Caki2 (cell line): ENCODE results near the gene SLFN11. TPM values are rescaled to one million over a fixed set of nuclear protein-coding genes. Genes with fewer than 3 reads are reported as not detected.
"Not testable (repeated sequence)": the region's sequence is repeated elsewhere in the genome, so short reads cannot be mapped to it uniquely, and the experiment has no call there.

Source experiments
- DNase-seq: peaks from one replicate; pipeline ENCODE4 v3.0.0-alpha.2; 2015; ENCODE audit warnings: low read depth
- in situ Hi-C: cut with HindIII; loops from 2 replicates; pipeline ENCODE4 v1.10.0; 2016; ENCODE audit warnings: low sequenced_read_pairs, low pct_unique_long_range_greater_than_20kb, mixed read lengths
- total RNA-seq: library from RNA; depleted of rRNA; stranded (reverse); fragments of >200 nt; shearing (Covaris generic); gene quantifications from 2 replicates; pipeline ENCODE4 v1.2.3, GENCODE V29; 2014; ENCODE audit warnings: low replicate concordance

Gene SLFN11
- total RNA-seq, 1 experiment from 2014 or later = 0.03 TPM

DNA sequence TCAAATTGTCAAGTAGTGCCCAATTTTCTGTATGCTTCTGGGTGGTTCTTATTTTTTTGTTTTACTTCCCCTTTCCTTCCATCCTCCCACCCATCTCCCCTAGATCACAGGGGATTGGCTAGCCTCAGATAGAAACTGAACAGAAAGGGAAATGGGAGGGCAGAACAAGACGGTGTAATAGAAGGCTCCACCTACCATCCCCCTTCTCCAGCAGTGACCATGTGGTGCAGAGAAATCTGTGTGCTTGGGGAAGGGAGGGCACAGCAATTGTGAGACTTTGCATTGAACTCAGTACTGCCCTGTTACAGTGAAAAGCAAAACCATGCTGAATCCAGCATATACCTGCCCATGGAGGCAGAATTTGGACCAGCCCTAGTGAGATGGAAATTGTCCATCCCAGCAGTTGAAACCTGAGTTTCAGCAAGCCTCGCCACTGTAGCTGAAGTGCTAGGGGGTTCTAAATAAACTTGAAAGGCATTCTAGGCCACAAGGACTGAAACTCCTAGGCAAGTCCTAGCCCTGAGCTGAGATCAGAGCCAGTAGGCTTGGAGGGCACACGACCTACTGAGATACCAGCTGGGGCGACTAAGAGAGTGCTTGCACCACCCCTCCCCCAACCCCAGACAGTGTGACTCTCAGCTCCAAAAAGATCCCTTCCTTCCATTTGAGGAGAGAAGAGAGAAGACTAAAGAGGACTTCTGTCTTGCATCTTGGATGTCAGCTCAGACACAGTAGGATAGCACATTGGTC, 5.2 kb downstream of the SLFN11 start:
- in situ Hi-C loops = no loop called here
- no peak for DNase-seq

DNA sequence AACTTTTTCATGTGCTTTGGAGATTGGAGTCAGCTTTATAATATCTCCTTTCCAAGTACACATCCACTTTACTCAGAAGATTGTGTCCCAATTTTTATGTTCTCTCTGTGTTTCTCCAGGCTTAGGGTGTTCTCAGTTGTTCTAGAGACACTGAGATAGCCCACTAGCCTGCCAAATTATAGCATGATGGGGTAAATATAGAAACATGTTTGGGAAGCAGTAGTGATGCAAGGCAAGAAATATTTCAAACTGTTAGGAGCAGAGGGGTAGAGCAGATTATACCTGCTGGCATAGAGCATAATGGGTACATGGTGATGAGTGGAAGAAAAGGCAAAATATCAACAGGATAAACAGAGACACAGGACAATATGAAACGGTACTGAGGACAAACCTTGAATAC, 12.4 kb downstream of the SLFN11 start:
- in situ Hi-C loops = no loop called here
- no peak for DNase-seq

DNA sequence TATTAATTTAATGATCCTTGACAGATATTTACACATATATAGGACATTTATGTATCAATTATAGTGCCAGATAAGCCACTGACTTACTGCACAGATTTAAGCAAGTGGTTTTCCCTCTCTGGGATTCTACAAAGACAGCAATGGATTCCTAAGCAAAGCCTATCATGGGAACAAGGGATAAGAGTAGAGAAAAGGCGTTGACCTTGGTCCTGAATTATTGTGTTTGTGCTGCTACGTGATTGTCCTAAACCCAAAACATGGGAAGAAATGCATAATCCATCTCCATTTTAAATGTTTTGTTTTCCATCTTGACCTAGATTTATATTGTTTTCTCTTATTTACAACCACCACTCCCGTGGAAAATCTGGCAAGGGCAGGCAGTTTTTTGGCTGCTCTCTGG, 14.0 kb downstream of the SLFN11 start:
- DNase-seq = no peak
- in situ Hi-C loops = no loop called here

DNA sequence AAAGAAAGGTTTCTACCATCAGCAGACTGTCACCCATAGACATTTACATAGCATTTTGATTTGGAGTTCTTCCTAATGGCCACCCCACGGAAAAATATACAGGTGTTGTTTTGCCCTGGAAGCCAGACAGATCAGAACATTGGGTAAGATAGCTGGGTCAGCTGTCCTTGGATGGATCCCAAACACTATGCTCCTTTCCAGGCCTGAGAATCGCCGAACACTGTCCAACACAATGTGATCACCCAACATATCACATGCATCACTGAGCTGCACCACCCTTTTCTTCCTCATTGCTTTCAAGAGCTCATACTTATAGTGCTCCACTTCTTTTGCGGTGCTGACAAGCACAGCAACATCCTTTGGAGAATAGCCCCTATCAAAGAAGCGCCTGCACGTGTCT, 21.1 kb downstream of the SLFN11 start:
- no peak for DNase-seq
- in situ Hi-C loops = no loop called here

DNA sequence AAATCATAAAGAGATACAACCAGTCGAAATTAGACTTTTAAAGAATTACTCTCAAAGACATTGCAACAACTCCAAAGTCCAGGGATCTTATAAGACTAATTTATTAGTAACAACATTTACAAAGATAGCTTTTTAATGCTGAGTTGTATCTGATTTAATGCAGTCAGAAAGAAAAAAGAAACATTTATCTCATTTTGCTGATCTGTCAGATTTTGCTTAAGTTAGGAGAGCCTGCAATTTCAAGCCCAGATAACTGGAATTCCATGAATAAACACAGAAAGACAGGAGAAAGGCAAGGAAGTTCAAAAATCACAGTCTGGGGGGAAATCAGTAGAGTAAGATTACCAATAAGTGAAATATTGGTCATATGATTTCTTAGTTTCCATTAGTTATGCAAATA, 22.9 kb downstream of the SLFN11 start:
- in situ Hi-C loops = no loop called here
- no peak for DNase-seq

DNA sequence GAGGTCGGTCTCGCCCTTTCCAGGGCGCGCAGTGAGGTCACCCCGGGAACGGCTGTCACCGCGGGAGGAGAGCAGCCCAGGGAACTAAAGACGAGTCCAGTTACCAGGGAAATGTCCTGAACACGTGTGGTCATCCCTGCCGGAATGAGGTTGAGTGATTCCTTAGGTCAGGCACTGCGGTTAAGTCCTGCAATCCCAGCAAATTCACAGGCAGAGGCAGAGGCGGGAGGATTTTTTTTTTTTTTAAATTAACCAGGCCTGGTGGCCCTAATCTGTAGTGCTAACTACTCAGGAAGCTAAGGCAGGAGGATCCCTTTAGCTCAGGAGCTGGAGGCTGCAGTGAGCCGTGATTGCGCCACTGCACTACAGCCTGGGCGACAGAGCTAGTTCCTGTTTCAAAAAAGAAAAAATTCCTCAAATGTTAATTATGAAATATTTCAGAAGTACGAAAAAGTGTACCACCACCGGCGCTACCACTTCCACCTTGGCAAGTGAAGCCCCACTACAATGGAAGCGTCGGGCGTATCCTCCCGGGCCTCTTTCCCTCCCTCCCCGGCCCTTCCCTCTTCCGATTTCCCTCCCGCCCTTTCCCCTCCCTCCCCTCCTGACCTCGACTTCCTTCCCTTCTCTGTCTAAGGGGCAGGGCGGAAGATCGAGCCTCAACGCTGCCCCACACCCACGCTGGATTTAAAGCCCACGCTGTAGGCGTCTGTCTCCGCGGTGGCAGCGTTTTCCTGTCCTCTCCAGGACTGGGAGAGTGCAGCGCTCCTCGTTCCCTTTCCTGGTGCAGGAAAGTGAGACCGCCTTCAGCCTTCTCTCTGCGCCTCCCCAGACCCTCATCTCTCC, 27.3 kb downstream of the SLFN11 start:
- in situ Hi-C loops = no loop called here
- no peak for DNase-seq

DNA sequence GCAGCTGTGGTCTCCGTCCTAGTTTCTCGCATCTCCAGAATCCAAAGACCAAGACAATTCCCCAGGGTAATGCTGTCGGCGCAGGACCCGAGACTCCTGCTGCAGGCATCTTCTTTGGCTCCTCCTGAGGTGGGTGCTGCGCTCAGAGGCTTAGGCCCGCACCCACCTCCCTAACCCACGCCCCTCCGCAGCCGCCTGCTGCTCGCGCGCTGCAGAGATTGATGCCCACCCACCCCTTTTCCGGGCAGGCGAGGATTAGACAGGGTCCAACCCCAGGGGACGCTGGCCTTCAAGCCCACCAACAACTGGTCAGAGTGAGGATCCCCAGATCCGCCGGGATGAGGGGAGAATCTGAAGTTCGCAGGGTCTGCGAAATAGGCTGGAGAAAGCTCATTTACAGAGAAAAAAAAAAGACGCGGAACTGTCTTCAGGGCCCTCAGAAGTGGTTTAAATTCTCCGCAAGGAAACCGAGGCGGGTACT, 27.9 kb downstream of the SLFN11 start:
- no peak for DNase-seq
- in situ Hi-C loops = no loop called here

DNA sequence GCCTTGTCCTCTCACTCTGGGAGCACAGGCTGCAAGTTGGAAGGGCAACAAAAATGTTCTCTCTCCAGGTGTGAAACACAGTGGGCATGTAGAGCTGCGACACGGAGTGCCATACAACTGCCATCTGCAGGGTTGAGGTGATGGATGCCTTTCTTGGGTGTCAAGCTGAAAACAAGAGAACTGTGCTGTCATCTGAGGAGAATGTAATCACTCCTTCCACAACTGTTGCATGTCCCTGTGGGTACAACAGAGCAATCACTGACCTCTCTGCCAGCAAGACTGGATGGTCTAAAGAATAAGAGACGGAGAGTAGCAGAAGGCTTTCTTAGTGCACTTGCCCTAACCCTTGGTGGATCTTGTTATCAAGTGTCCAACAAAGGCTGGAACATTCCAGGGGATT, 29.2 kb downstream of the SLFN11 start:
- in situ Hi-C loops = no loop called here

DNA sequence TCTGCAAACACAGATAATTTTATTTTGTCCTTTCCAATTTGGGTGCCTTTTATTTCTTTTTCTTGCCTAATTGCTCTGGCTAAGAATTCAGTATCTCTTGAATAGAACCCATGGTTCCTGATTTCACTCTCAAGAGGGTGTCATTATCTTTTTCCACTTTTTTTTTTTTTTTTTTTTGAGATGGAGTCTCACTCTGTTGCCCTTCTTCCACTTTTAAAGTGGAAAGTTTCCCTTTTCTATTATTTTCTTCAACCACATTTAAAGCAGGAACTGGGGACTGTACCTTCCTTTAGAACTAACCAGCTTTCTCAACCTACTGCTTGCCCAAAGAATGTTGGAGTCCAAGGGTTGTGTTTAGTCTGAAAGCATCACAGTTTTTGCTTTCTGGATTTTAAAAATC, 31.1 kb downstream of the SLFN11 start:
- no peak for DNase-seq
- in situ Hi-C loops = no loop called here

More for the DNA sequence above, 29.2 kb downstream of the SLFN11 start:
- no peak for DNase-seq

DNA sequence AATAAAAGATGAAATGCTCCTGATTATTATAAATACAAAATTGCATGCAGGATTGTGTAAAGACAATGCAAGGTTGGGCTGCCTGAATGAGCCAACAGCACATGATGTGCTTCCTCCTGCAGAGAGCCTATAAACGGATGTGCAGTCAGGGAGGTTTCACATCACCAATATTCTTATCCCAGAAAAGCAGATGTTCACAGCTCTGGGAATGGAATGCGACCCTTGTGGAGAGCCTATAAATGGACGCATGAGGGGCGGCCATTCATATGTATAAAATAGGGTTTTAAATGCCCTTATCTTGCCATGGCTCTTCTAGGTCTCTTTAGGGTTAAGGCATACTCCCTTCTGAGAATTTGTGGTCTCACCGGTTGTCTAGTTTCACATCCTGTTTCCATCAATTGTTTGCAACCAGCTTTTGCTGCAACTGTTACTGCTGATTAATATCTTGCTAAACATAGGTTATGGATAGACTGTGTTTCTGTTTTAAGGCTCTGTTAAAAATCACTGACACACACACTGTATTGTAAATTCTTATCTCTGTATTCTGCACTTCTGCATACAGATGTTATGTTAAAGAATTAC, 31.9 kb downstream of the SLFN11 start:
- in situ Hi-C loops = no loop called here
- no peak for DNase-seq

DNA sequence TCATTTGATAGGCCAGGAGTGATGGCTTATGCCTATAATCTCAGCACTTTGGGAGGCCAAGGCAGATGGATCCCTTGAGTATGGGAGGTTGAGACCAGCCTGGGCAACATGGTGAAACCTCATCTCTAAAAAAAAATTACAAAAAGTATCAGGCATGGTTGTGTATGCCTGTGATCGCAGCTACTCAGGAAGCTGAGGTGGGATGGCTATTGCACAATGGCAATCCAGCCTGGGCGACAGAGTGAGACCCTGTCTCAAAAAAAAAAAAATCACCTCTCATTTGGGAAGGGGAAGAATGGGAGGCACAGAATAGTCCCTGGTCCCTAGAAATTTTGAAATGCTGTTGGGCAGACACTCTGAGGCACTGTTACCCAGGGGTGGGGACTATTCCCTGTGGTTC, 35.2 kb downstream of the SLFN11 start:
- in situ Hi-C loops = no loop called here
- DNase-seq = no peak

DNA sequence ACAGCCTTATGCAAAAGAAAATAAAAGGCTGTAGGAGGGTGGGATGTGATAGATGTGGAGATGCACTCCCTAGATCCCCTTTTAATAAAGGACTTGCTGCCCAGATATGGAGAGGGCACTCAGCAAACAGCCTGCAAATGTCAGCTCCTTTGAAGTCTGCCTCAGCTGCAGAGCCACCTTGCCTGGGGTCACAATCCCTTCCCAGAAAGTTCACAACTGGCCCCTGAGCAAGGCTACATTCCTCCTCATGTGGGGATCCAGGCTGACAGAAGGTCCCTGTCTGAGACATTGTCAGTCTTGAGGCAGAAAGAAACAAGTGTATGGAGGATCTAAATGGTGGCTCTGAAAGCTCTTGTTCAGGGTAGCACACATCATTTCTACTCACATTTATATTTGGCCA, 36.1 kb downstream of the SLFN11 start:
- no peak for DNase-seq
- in situ Hi-C loops = no loop called here

DNA sequence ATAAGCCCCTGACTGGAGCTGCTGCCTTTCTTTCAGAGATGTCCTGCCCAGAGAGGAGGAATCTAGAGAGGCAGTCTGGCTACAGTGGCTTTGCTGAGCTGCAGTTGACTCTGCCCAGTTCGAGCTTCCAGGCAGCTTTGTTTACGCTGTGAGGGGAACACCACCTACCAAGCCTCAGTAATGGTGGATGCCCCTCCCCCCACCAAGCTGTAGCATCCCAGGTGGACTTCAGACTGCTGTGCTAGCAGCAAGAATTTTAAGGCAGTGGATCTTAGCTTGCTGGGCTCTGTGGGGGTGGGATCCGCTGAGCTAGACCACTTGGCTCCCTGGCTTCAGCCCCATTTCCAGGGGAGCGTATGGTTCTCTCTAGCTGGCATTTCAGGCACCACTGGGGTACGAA, 39.8 kb downstream of the SLFN11 start:
- DNase-seq, in situ Hi-C loops: not testable (repeated sequence)

DNA sequence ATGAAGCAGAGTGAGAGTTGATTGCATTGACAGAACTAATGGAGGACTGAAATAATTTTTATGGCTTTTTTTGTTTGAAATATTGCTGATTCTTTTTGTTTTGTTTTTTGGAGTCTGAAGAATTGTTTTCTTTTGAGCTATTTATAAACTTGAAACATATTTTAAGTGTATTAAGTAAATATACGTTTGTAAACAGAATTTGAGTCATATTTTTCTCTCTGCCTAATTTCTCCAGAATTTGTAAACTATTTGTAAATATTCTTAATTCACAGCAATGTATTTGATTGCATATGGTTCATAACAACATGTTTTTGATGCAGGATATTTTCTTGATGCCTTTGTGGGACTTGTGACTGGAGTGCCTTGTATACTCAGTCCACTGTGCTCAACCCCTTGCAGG, 50.7 kb downstream of the SLFN11 start:
- in situ Hi-C loops = loop anchor here (25.0 kb wide), 1 partner anchor 215 kb away; the partner anchor contains the start of gene SLFN12L
- no peak for DNase-seq

DNA sequence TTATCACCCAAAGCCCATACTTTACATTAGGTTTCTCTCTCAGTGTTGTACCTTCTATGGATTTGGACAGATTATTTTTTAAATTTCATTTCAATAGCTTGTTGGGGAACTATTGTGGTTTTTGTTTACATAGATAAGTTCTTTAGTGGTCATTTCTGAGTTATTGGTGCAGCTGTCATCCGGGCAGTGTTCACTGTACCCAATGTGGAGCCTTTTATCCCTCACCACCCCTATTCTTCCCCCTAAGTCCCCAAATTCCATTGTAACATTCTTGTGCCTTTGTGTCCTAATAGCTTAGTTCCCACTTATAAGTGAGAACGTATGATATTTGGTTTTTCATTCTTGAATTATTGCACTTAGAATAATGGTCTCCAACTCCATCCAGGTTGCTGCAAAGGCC, 57.5 kb downstream of the SLFN11 start:
- in situ Hi-C loops = loop anchor here (25.0 kb wide), 1 partner anchor 221 kb away; the partner anchor contains the start of gene SLFN12L
- no peak for DNase-seq

DNA sequence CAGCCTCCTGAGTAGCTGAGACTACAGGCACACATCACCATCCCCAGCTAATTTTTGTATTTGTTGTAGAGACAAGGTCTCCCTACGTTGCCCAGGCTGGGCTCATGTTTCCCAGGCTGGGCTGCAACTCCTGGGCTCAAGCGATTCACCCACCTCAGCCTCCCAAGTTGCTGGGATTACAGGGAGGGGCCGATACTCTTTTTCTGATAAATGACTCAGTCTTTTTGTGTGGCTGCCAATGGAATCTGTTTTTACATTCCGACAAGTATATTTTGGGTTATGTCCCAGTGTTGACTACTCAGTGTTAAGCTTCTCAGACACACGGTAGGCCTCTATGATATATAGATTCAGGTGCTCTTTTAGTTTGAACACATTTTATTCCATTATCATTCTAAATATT, 58.1 kb downstream of the SLFN11 start:
- peak; percentile 18 for DNase-seq
- in situ Hi-C loops = loop anchor here (25.0 kb wide), 1 partner anchor 222 kb away; the partner anchor contains the start of gene SLFN12L

DNA sequence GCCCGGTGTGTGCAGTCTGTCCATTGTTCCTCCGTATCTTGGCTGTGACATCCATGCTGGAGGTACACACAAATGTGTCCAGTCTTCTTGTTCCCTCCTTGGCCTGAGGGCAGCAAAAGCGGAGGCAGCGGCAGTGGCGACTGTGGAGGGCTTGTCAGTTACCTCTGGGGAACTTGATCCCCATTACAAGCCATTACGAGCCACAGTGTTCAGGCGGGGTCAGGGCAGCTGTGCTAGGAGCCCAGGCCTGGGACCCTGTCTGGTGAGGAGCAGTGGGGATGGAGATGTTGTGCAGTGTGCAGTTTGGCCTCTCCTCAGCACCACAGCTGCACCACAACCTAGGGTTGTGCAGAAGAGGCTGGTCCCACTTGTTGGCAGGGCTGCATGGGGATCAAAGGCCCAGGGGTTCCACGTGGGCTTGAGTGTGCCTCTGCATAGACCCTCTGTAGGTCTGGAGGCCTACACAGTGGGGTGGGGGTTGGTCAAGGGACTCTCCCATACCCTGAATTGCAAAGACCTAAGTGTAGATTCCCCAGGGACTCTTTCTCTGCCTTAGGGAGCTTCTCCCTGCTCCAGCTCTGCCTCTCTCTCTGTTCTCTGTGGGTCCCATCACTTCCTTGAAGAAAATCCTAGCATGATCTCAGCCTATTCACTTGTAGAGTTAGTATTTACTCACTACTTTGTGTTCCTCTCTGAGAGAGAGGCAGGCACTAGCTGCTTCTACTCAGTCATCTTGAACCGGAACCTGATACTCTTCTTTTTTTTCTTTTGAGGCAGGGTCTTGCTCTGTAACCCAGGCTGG, 58.8 kb downstream of the SLFN11 start:
- in situ Hi-C loops = loop anchor here (25.0 kb wide), 1 partner anchor 223 kb away; the partner anchor contains the start of gene SLFN12L
- no peak for DNase-seq

DNA sequence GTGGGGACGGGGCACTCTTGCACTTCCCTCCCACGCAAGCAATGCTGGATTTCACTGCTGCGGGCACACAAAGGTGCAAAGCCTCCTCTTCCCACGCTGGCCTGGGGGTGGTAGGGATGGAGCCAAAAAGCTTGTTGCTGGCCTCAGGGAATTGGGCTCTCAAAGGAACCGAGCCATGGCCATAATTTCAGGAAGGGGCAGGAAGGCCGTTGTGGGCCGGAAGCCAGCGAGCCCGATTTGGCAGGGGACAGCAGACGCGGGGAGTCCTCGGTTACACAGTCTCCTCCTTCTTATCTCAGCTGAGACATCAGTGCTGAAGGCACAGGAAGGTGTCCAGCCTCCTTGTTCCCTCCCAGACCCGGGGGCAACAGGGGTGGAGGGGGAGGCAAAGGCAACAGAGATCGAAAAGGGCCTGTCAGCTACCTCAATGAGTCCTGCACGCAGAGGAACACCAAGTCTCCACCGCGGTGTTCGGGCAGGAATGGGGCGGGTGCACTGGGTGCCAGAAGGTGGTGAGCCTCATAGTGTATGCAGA, 59.5 kb downstream of the SLFN11 start:
- in situ Hi-C loops = loop anchor here (25.0 kb wide), 1 partner anchor 223 kb away; the partner anchor contains the start of gene SLFN12L
- DNase-seq = no peak
